ENCODE results near the gene CHRNB1. TPM values are rescaled to one million over a fixed set of nuclear protein-coding genes. Genes with fewer than 3 reads are reported as not detected.

Gene CHRNB1
- total RNA-seq, 2 donors from 2014 or later, result 6.9 to 10.4 TPM

DNA sequence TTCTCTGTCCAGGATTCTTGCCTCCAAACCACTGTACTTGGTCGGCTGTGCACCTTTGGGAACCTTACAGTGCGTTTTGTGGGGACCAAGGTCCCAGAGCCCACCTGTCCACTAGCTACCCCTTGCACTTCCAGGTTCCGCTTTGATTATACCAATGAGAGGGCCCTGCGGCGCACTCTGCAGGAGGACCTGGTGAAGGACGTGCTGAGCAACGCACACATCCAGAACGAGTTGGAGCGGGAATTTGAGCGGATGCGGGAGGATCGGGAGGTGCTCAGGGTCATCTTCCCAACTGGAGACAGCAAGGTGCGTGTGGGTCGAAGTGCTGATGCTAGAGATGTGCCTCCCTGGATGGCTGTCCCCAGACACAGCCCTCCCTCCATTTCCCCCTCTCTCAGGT, 58.1 kb downstream of the CHRNB1 start:
- no peaks in the 10 kb centered on the region for H3K27me3 ChIP-seq (replicated peaks; ENCODE audit: insufficient read depth)
- no peak overlapping the region for H3K27ac ChIP-seq
- intact Hi-C loops (cut with DNase I), result no loop called here
- H3K9me3 ChIP-seq, result no peaks in the 10 kb centered on the region
- no peak overlapping the region for H3K4me3 ChIP-seq
- TF ChIP-seq POLR2A (IDR thresholded peaks at IDR 0.05), result no peak
- TF ChIP-seq, protein P1, sequence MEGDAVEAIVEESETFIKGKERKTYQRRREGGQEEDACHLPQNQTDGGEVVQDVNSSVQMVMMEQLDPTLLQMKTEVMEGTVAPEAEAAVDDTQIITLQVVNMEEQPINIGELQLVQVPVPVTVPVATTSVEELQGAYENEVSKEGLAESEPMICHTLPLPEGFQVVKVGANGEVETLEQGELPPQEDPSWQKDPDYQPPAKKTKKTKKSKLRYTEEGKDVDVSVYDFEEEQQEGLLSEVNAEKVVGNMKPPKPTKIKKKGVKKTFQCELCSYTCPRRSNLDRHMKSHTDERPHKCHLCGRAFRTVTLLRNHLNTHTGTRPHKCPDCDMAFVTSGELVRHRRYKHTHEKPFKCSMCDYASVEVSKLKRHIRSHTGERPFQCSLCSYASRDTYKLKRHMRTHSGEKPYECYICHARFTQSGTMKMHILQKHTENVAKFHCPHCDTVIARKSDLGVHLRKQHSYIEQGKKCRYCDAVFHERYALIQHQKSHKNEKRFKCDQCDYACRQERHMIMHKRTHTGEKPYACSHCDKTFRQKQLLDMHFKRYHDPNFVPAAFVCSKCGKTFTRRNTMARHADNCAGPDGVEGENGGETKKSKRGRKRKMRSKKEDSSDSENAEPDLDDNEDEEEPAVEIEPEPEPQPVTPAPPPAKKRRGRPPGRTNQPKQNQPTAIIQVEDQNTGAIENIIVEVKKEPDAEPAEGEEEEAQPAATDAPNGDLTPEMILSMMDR (IDR thresholded peaks at IDR 0.05), result peak in 1 of 4 experiments; percentile 12
- no peaks in the 10 kb centered on the region for H3K4me1 ChIP-seq (replicated peaks)
- no peak for DNase-seq (ENCODE audit: low spot score)
- 86% methylated on average over 14 of the region's 14 CpGs for WGBS
- peaks cover 28 to 41% of the 10 kb centered on the region in 2 donors for H3K36me3 ChIP-seq

DNA sequence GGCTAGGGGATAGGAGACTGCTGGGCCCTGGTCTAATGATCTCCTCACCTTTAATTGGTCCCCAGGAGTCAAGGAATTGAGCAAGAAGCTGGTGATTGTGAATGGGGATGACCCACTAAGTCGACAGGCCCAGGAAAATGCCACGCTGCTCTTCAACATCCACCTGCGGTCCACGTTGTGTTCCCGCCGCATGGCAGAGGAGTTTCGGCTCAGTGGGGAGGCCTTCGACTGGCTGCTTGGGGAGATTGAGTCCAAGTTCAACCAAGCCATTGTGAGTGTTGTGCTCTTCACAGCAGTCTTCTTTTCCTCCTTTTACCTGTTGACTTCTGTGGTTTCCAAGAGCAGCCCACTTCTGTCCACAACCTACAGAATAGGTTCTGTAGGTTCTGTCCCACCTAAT, 58.7 kb downstream of the CHRNB1 start:
- Histone ChIP-seq H3K36me3 (peaks cover 28 to 46% of the 10 kb centered on the region in 2 donors), H3K4me1 (replicated peaks) (no peaks in the 10 kb centered on the region), H3K27ac (no peak overlapping the region), H3K4me3 (no peak overlapping the region), H3K9me3 (no peaks in the 10 kb centered on the region), H3K27me3 (replicated peaks; ENCODE audit: insufficient read depth) (no peaks in the 10 kb centered on the region)
- no peak for DNase-seq (ENCODE audit: low spot score)
- intact Hi-C loops (cut with DNase I), result no loop called here
- TF ChIP-seq POLR2A (IDR thresholded peaks at IDR 0.05), result no peak
- no peak for TF ChIP-seq POLR2AphosphoS5 (IDR thresholded peaks at IDR 0.05)
- TF ChIP-seq, protein P1 (IDR thresholded peaks at IDR 0.05), result no peak
- 89% methylated on average over 8 of the region's 8 CpGs for WGBS

Other genes starting within 250 kb of the CHRNB1 start
- 10 to 100 TPM in 1 of 2 donors, 1 to 10 TPM in 1; 9.3 to 31.6 TPM for gene DLG4, start 225.2 kb upstream of the CHRNB1 start, total RNA-seq
- 100 to 1,000 TPM; 589 to 593 TPM for gene ACADVL, start 225.1 kb upstream of the CHRNB1 start, total RNA-seq
- gene DVL2, start 210.5 kb upstream of the CHRNB1 start, total RNA-seq, result 100 to 1,000 TPM in 1 of 2 donors, 10 to 100 TPM in 1; 52.3 to 116 TPM
- gene PHF23, start 205.6 kb upstream of the CHRNB1 start, total RNA-seq, result 10 to 100 TPM; 41.2 to 92.5 TPM
- gene GABARAP, start 202.6 kb upstream of the CHRNB1 start, total RNA-seq, result 100 to 1,000 TPM; 493 to 527 TPM
- gene CTDNEP1, start 193.3 kb upstream of the CHRNB1 start, total RNA-seq, result 100 to 1,000 TPM in 1 of 2 donors, 10 to 100 TPM in 1; 61.2 to 107 TPM
- gene ELP5, start 192.8 kb upstream of the CHRNB1 start, total RNA-seq, result 10 to 100 TPM; 50.1 to 65.2 TPM
- gene CLDN7, start 182.6 kb upstream of the CHRNB1 start, total RNA-seq, result 10 to 100 TPM; 42.0 to 45.8 TPM
- 10 to 100 TPM; 13.8 to 27.4 TPM for gene SLC2A4, start 163.3 kb upstream of the CHRNB1 start, total RNA-seq
- 10 to 100 TPM in 1 of 2 donors, under 1 TPM in 1; 0.64 to 49.1 TPM for gene YBX2, start 150.4 kb upstream of the CHRNB1 start, total RNA-seq
- gene EIF5A, start 137.4 kb upstream of the CHRNB1 start, total RNA-seq, result 100 to 1,000 TPM; 172 to 195 TPM
- 100 to 1,000 TPM in 1 of 2 donors, 10 to 100 TPM in 1; 88.4 to 140 TPM for gene GPS2, start 129.7 kb upstream of the CHRNB1 start, total RNA-seq
- gene NEURL4, start 115.7 kb upstream of the CHRNB1 start, total RNA-seq, result 10 to 100 TPM; 15.7 to 36.0 TPM
- 1 to 10 TPM; 2.5 to 6.5 TPM for gene ACAP1, start 108.5 kb upstream of the CHRNB1 start, total RNA-seq
- 10 to 100 TPM in 1 of 2 donors, 1 to 10 TPM in 1; 8.9 to 15.2 TPM for gene KCTD11, start 92.9 kb upstream of the CHRNB1 start, total RNA-seq
- not detected for gene TMEM95, start 89.9 kb upstream of the CHRNB1 start, total RNA-seq
- 10 to 100 TPM in 1 of 2 donors, 1 to 10 TPM in 1; 9.9 to 28.4 TPM for gene TNK1, start 64.0 kb upstream of the CHRNB1 start, total RNA-seq
- gene PLSCR3, start 50.5 kb upstream of the CHRNB1 start, total RNA-seq, result 10 to 100 TPM; 25.8 to 26.4 TPM
- gene TMEM256, start 41.0 kb upstream of the CHRNB1 start, total RNA-seq, result 100 to 1,000 TPM in 1 of 2 donors, 10 to 100 TPM in 1; 63.0 to 192 TPM
- gene NLGN2, start 37.2 kb upstream of the CHRNB1 start, total RNA-seq, result 10 to 100 TPM in 1 of 2 donors, 1 to 10 TPM in 1; 8.6 to 16.2 TPM
- gene SPEM1, start 24.7 kb upstream of the CHRNB1 start, total RNA-seq, result 1 to 10 TPM in 1 of 2 donors, not detected in 1; 3.6 TPM
- gene SPEM2, start 19.4 kb upstream of the CHRNB1 start, total RNA-seq, result 1 to 10 TPM in 1 of 2 donors, not detected in 1; 5.3 TPM
- under 1 TPM; 0.09 to 0.11 TPM for gene SPEM3, start 16.2 kb upstream of the CHRNB1 start, total RNA-seq
- gene TMEM102, start 9.6 kb upstream of the CHRNB1 start, total RNA-seq, result 10 to 100 TPM in 1 of 2 donors, 1 to 10 TPM in 1; 9.9 to 10.3 TPM
- 1 to 10 TPM; 1.2 to 4.2 TPM for gene FGF11, start 5.5 kb upstream of the CHRNB1 start, total RNA-seq
- gene ZBTB4, start 34.6 kb downstream of the CHRNB1 start, total RNA-seq, result 10 to 100 TPM; 60.5 to 69.4 TPM
- gene SLC35G6, start 36.4 kb downstream of the CHRNB1 start, total RNA-seq, result not detected
- gene POLR2A, start 39.3 kb downstream of the CHRNB1 start, total RNA-seq, result 100 to 1,000 TPM in 1 of 2 donors, 10 to 100 TPM in 1; 79.7 to 217 TPM
- 10 to 100 TPM; 29.9 to 47.9 TPM for gene TNFSF12, start 104.0 kb downstream of the CHRNB1 start, total RNA-seq
- gene TNFSF13, start 113.7 kb downstream of the CHRNB1 start, total RNA-seq, result 10 to 100 TPM; 20.4 to 21.1 TPM
- gene SENP3, start 116.9 kb downstream of the CHRNB1 start, total RNA-seq, result 10 to 100 TPM; 39.6 to 65.7 TPM
- 10 to 100 TPM; 12.3 to 17.3 TPM for gene CD68, start 134.6 kb downstream of the CHRNB1 start, total RNA-seq
- gene MPDU1, start 138.8 kb downstream of the CHRNB1 start, total RNA-seq, result 100 to 1,000 TPM; 101 to 239 TPM
- 10 to 100 TPM in 1 of 2 donors, 1 to 10 TPM in 1; 6.3 to 15.0 TPM for gene SOX15, start 145.0 kb downstream of the CHRNB1 start, total RNA-seq
- 10 to 100 TPM; 27.1 to 51.4 TPM for gene FXR2, start 169.8 kb downstream of the CHRNB1 start, total RNA-seq
- 100 to 1,000 TPM in 1 of 2 donors, 10 to 100 TPM in 1; 83.3 to 139 TPM for gene SAT2, start 182.8 kb downstream of the CHRNB1 start, total RNA-seq
- gene SHBG, start 185.1 kb downstream of the CHRNB1 start, total RNA-seq, result 1 to 10 TPM in 1 of 2 donors, not detected in 1; 2.1 TPM
- gene ATP1B2, start 205.9 kb downstream of the CHRNB1 start, total RNA-seq, result 10 to 100 TPM in 1 of 2 donors, under 1 TPM in 1; 0.82 to 11.7 TPM
- gene TP53, start 242.4 kb downstream of the CHRNB1 start, total RNA-seq, result 10 to 100 TPM; 52.3 to 65.0 TPM
- gene WRAP53, start 243.4 kb downstream of the CHRNB1 start, total RNA-seq, result 1 to 10 TPM; 8.6 to 9.4 TPM